Spleen (tissue), 11 donors: ENCODE data around the gene CASKIN2. TPM values are rescaled to one million over a fixed set of nuclear protein-coding genes. Genes with fewer than 3 reads are reported as not detected.

ENCODE experiments used
- DNase-seq: peaks from one replicate; pipeline ENCODE4 v3.0.0-alpha.2; 2020
- H3K27ac ChIP-seq, 8 donors: fragments of 200-600 bp; sonication (generic) in 7 of 8; 1 replicate in 4 of 8; 2 replicates in 4 of 8; pipeline versions ENCODE4 v1.5.0 to v1.8.0; 2016 to 2021; ENCODE audit warnings: inconsistent platforms in 4 of 8, mild to moderate bottlenecking in 4 of 8, moderate library complexity in 1 of 8
- H3K27me3 ChIP-seq, 7 donors: fragments of 200-600 bp; sonication (generic) in 6 of 7; replicated peaks in 1 of 7; 1 replicate in 4 of 7; 2 replicates in 3 of 7; pipeline versions ENCODE4 v1.5.0 to v1.8.0; 2016 to 2021; ENCODE audit warnings: inconsistent platforms in 3 of 7, mild to moderate bottlenecking in 1 of 7
- H3K36me3 ChIP-seq, 6 donors: fragments of 200-600 bp; sonication (generic) in 5 of 6; 1 replicate in 4 of 6; 2 replicates in 2 of 6; pipeline versions ENCODE4 v1.5.0 to v1.8.0; 2016 to 2021; ENCODE audit warnings: inconsistent platforms in 2 of 6
- H3K4me1 ChIP-seq, 6 donors: fragments of 200-600 bp; sonication (generic) in 5 of 6; 1 replicate in 3 of 6; 2 replicates in 3 of 6; pipeline versions ENCODE4 v1.5.0 to v1.8.0; 2016 to 2021; ENCODE audit warnings: inconsistent platforms in 3 of 6
- H3K4me3 ChIP-seq, 8 donors: fragments of 200-600 bp; sonication (generic) in 7 of 8; 1 replicate in 4 of 8; 2 replicates in 4 of 8; pipeline versions ENCODE4 v1.5.0 to v1.8.0; 2016 to 2021; ENCODE audit warnings: inconsistent platforms in 4 of 8, mild to moderate bottlenecking in 4 of 8, moderate library complexity in 2 of 8
- H3K9me3 ChIP-seq, 8 donors: fragments of 200-600 bp; sonication (generic) in 7 of 8; 1 replicate in 4 of 8; 2 replicates in 4 of 8; pipeline versions ENCODE4 v1.5.0 to v1.8.0; 2016 to 2021; ENCODE audit warnings: inconsistent platforms in 4 of 8
- CTCF ChIP-seq, 11 experiments: fragments of 200-600 bp in 7 of 11; fragments of 450-650 bp in 4 of 11; sonication (generic) in 4 of 11; IDR thresholded peaks in 8 of 11; conservative IDR thresholded peaks in 3 of 11; 1 replicate in 7 of 11; 2 replicates in 4 of 11; pipeline versions ENCODE4 v1.4.0 to v1.8.0; 2016 to 2021; ENCODE audit warnings: antibody characterized with exemption in 11 of 11, inconsistent platforms in 4 of 11, mild to moderate bottlenecking in 1 of 11
- POLR2A ChIP-seq, 3 donors: fragments of 450-650 bp; IDR thresholded peaks; one replicate each; pipeline ENCODE4 v1.5.1; 2017; ENCODE audit warnings: antibody characterized with exemption in 3 of 3, mild to moderate bottlenecking in 1 of 3
- POLR2AphosphoS5 ChIP-seq, 3 donors: sonication (generic); formaldehyde crosslinking; IDR thresholded peaks; one replicate each; pipeline ENCODE4 v1.5.1; 2017; ENCODE audit warnings: antibody characterized with exemption in 3 of 3
- WGBS, 5 donors: extraction: QIAGEN DNeasy Blood & Tissue Kit in 3 of 5; methylation state at CpG; one replicate each; pipeline versions ENCODE4 v1.1.5 to v1.1.7; 2013 to 2018; 5-methylcytosine and 5-hydroxymethylcytosine counted together
- intact Hi-C: fragments of 100-400 bp; cut with DNase I; formaldehyde crosslinking; loops from one replicate; pipeline ENCODE4 v1.15.0; 2023; ENCODE audit warnings: low total_unique reads
- polyA plus RNA-seq, 3 donors: library from polyadenylated mRNA; stranded (reverse); fragments of 200-250 nt; gene quantifications; one replicate each; pipeline ENCODE4 v1.2.1, GENCODE V29; 2013
- total RNA-seq, 7 donors: library from RNA; depleted of rRNA in 3 of 7; stranded (reverse); fragments of >200 nt in 3 of 7; fragmentation: NEBNext Ultra II Directional in 4 of 7; extraction: Animal tissue kit (Norgen Biotek cat#: 25700) in 4 of 7; gene quantifications; one replicate each; pipeline versions ENCODE4 v1.1.0 to v1.2.1, GENCODE V29; 2016 to 2021
- donor health status: healthy with polysubstance abuse.
- donor health status: DM: no; HTN: no; CAD: no; lungs with moderate emphysema.
- donor health status: DM: no; HTN: no; CAD: no.
- donor health status: Bipolar disorder and iron deficiency.
- donor health status: healthy.
- donor health status: DM: no; HTN: no; CAD: no.
- donor health status: DM: yes; HTN: yes; CAD: no.

Gene CASKIN2
- total and polyA plus RNA-seq, 10 donors = 4.7 to 135 (median 41.9) TPM

- H3K27ac ChIP-seq = peak overlapping the region; percentile 38 to 90 (median 80)
- H3K4me1 ChIP-seq = peaks cover 0 to 96% (median 61%) of the 10 kb centered on the region in 6 donors
- TF ChIP-seq POLR2A (IDR thresholded peaks at IDR 0.05) = no peak
- no peak for TF ChIP-seq CTCF (IDR thresholded peaks at IDR 0.05 in 8 of 11, conservative IDR thresholded peaks at IDR 0.05 in 3 of 11)
- TF ChIP-seq POLR2AphosphoS5 (IDR thresholded peaks at IDR 0.05) = peak in 2 of 3 donors; percentile 32 to 73
Measured at GRCh38 chr17:75507733-75508719, 7.3 kb downstream of the CASKIN2 start.

GRCh38 chr17:75506888-75507287, 8.4 kb downstream of the CASKIN2 start:
- H3K27me3 ChIP-seq = no peaks in the 10 kb centered on the region
- DNase-seq = peak; percentile 69
- WGBS, 5 donors = 85 to 94% (median 87%) methylated on average over 19 to 20 of the region's 20 CpGs
- H3K9me3 ChIP-seq = no peaks in the 10 kb centered on the region
- TF ChIP-seq POLR2AphosphoS5 (IDR thresholded peaks at IDR 0.05) (peak in 2 of 3 donors; percentile 16 to 40), POLR2A (IDR thresholded peaks at IDR 0.05) (no peak), CTCF (IDR thresholded peaks at IDR 0.05 in 8 of 11, conservative IDR thresholded peaks at IDR 0.05 in 3 of 11) (no peak)
- peaks cover 0 to 71% (median 6%) of the 10 kb centered on the region in 6 donors for H3K36me3 ChIP-seq
- intact Hi-C loops = no loop called here
- peak overlapping the region in 5 of 8 donors; percentile 21 to 90 (median 82) for H3K27ac ChIP-seq
- H3K4me1 ChIP-seq = peaks cover 0 to 98% (median 59%) of the 10 kb centered on the region in 6 donors
- no peak overlapping the region for H3K4me3 ChIP-seq

More at GRCh38 chr17:75507733-75508719, 7.3 kb downstream of the CASKIN2 start:
- peak overlapping the region in 3 of 8 donors; percentile 14 to 57 (median 26) for H3K4me3 ChIP-seq
- DNase-seq = no peak
- no peaks in the 10 kb centered on the region for H3K27me3 ChIP-seq
- H3K36me3 ChIP-seq = peaks cover 0 to 66% (median 4%) of the 10 kb centered on the region in 6 donors
- 70 to 80% (median 78%) methylated on average over 14 to 27 of the region's 27 CpGs for WGBS, 5 donors
- intact Hi-C loops = no loop called here
- no peaks in the 10 kb centered on the region for H3K9me3 ChIP-seq

DNA sequence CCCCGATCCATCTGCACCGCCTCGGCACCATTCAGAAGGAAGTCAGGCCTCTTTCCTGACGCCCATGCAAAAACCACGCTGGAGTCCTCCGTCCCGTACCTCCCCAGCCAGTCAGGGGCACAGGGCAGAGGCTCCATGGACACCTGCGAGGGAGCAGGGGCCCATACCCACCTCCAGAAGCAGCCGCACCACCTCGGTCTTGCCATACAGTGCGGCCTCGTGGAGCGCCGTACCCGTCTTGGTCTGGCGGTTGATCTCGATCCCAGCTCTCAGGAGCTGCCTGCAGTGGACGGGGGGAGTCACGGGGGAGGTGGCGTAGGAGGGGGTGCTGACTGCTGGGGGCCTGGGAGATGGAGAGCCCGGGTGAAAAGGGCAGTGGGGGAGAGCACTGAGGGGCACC, 9.2 kb downstream of the CASKIN2 start:
- Histone ChIP-seq H3K27ac (peak overlapping the region in 4 of 8 donors; percentile 21 to 90 (median 86)), H3K9me3 (no peaks in the 10 kb centered on the region), H3K36me3 (peaks cover 0 to 78% (median 6%) of the 10 kb centered on the region in 6 donors), H3K27me3 (no peaks in the 10 kb centered on the region), H3K4me1 (peaks cover 0 to 98% (median 59%) of the 10 kb centered on the region in 6 donors), H3K4me3 (no peak overlapping the region)
- DNase-seq = peak; percentile 68
- 74 to 86% (median 77%) methylated on average over 19 to 21 of the region's 21 CpGs for WGBS, 5 donors
- TF ChIP-seq POLR2A (IDR thresholded peaks at IDR 0.05) = no peak
- TF ChIP-seq POLR2AphosphoS5 (IDR thresholded peaks at IDR 0.05) = peak in 1 of 3 donors; percentile 42
- no peak for TF ChIP-seq CTCF (IDR thresholded peaks at IDR 0.05 in 8 of 11, conservative IDR thresholded peaks at IDR 0.05 in 3 of 11)
- intact Hi-C loops = no loop called here

GRCh38 chr17:75505640-75506039, 9.7 kb downstream of the CASKIN2 start:
- peak; percentile 40 for DNase-seq
- Histone ChIP-seq H3K36me3 (peaks cover 0 to 80% (median 8%) of the 10 kb centered on the region in 6 donors), H3K9me3 (no peaks in the 10 kb centered on the region), H3K27ac (peak overlapping the region in 5 of 8 donors; percentile 21 to 90 (median 82)), H3K4me3 (no peak overlapping the region), H3K4me1 (peaks cover 0 to 98% (median 59%) of the 10 kb centered on the region in 6 donors), H3K27me3 (no peaks in the 10 kb centered on the region)
- intact Hi-C loops = no loop called here
- TF ChIP-seq POLR2AphosphoS5 (IDR thresholded peaks at IDR 0.05) (no peak), POLR2A (IDR thresholded peaks at IDR 0.05) (no peak), CTCF (IDR thresholded peaks at IDR 0.05 in 8 of 11, conservative IDR thresholded peaks at IDR 0.05 in 3 of 11) (no peak)
- 74 to 82% (median 76%) methylated on average over 15 of the region's 15 CpGs for WGBS, 5 donors
